C4-2B (cell line): Measurements from ENCODE around the gene RANBP3.
"Not testable (repeated sequence)": the region's sequence is repeated elsewhere in the genome, so short reads cannot be mapped to it uniquely, and the experiment has no call there.

Experiments used
- H3K27ac ChIP-seq: fragments of 450-650 bp; 2 replicates; pipeline ENCODE4 v1.5.1; 2017
- ZFX ChIP-seq: fragments of 450-650 bp; IDR thresholded peaks from 2 replicates; pipeline ENCODE4 v1.6.1; 2017
- TF ChIP-seq, protein P1 (sequence below): fragments of 450-650 bp; conservative IDR thresholded peaks from 2 replicates; pipeline ENCODE4 v1.5.1; 2017; ENCODE audit warnings: mild to moderate bottlenecking

Gene RANBP3

DNA sequence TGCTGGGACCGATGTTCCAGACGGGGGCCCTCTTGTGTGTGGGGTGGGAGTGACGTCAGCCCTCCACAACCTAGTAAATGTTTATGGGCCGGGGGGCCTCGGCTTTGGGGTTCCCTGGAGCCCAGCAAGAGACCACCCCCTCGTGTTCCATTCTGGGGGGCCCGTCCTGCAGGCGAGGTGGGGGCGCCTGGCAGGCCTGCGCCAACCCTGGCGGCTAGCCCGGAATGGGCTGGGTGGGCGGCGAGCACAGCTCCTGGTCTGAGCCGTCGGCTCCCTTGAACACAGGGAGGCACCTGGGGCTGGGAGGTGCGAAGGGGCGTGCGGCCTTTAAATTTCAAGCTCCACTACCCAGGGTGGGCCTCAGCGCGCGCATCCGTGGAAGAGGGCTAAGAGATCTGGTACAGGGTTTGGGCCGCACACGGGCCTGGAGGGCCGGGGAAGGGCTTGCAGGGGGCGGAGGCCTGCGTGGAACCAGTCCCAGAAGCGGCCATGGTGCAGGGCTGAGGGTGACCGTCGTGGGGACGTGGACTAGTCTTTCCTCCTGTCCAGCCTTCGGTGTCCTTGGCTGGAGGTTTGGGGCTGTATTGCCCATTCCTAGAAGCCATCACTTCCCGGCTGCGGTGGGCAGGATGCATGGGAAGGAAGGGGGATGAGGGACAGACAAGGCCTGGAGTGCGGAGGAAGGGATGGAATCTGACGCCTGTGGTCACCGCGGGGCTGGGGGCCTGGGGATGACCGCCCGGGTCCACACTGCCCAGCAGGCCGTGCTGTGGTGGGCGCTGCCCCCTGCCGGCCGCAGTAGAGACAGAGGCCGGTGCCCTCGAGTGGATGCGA lies 85.8 kb downstream of the RANBP3 start:
- no peak overlapping the region for H3K27ac ChIP-seq
- no peak for TF ChIP-seq ZFX
- TF ChIP-seq, protein P1, sequence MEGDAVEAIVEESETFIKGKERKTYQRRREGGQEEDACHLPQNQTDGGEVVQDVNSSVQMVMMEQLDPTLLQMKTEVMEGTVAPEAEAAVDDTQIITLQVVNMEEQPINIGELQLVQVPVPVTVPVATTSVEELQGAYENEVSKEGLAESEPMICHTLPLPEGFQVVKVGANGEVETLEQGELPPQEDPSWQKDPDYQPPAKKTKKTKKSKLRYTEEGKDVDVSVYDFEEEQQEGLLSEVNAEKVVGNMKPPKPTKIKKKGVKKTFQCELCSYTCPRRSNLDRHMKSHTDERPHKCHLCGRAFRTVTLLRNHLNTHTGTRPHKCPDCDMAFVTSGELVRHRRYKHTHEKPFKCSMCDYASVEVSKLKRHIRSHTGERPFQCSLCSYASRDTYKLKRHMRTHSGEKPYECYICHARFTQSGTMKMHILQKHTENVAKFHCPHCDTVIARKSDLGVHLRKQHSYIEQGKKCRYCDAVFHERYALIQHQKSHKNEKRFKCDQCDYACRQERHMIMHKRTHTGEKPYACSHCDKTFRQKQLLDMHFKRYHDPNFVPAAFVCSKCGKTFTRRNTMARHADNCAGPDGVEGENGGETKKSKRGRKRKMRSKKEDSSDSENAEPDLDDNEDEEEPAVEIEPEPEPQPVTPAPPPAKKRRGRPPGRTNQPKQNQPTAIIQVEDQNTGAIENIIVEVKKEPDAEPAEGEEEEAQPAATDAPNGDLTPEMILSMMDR: no peak; the same call in 1 of the 2 replicates

DNA sequence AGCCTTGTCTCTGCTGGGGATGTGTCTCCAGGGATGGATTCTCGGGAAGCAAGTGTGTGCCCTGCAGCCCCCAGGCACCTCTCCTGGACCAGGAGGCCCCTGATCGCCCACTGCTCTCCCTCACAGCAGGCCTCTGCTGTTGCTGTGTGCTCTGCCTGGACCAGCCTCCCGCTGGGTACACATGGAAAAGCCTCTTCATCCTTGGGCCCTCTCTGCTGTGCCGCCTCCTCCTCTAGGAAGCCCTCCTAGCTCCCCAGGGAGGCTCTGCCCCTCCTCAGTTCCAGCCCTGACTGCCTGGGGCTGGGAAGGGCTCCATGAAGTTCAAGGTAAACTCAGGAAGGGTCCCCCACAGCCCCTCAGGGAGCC lies 86.4 kb downstream of the RANBP3 start:
- TF ChIP-seq, protein P1: no peak

GRCh38 chr19:5890099-5890498 lies 87.8 kb downstream of the RANBP3 start:
- no peak overlapping the region for H3K27ac ChIP-seq
- TF ChIP-seq, protein P1: no peak
- no peak for TF ChIP-seq ZFX

More for the DNA sequence above, 86.4 kb downstream of the RANBP3 start:
- no peak overlapping the region for H3K27ac ChIP-seq

DNA sequence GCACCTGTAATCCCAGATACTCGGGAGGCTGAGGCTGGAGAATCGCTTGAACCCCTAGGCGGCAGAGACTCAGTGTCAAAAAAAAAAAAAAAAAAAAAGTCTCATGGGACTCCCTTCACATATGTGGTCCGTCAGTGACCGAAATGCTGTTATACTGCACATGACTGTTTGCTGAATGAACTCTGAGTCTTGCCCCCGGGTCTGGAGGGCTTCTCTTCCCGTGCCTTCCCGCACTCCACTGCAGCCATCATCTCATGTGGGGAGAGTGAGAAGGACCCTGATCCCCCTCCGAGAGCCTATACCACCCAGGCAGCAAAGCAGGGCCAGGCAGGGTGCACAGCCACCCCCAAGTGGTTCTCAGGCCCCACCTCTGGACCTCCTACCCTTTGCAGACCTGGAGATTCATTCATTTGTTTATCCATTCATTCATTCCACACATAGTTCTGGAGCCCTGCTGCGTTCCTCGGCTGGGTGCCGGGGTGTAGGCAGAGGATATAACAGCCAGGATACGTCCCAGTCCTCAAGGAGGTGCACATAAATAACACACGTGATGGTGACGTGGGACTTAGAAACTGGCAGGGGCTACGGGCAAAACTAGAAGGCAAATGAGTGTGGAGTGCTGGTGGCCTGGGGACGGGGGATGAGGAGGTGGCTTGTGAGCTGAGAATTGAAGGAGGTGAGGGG lies 88.5 kb downstream of the RANBP3 start:
- TF ChIP-seq, protein P1: no peak
- no peak for TF ChIP-seq ZFX
- H3K27ac ChIP-seq: no peak overlapping the region

GRCh38 chr19:5884065-5884811 lies 93.7 kb downstream of the RANBP3 start:
- H3K27ac ChIP-seq: not testable (repeated sequence)

- H3K27ac ChIP-seq: not testable (repeated sequence)
Observed at GRCh38 chr19:5883157-5883873, 94.6 kb downstream of the RANBP3 start.

- no peak for TF ChIP-seq ZFX
- TF ChIP-seq, protein P1: no peak
- H3K27ac ChIP-seq: no peak overlapping the region
Observed at GRCh38 chr19:5882421-5882968, 95.4 kb downstream of the RANBP3 start.
